K562 treated with DMSO at 1 percent for 24 hours (cell line): ENCODE measurements around the gene CSTA. TPM values are rescaled to one million over a fixed set of nuclear protein-coding genes. Genes with fewer than 3 reads are reported as not detected.

ENCODE experiments used
- total RNA-seq: library from RNA; unstranded; fragments of 300-600 nt; gene quantifications from 2 replicates; pipeline ENCODE4 v1.2.3, GENCODE V29; 2022; ENCODE audit warnings: low read depth; ENCODE audit not compliant: insufficient read depth

Gene CSTA, protein sequence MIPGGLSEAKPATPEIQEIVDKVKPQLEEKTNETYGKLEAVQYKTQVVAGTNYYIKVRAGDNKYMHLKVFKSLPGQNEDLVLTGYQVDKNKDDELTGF
- 10.2 and 10.9 TPM in 2 replicates for total RNA-seq

DNA sequence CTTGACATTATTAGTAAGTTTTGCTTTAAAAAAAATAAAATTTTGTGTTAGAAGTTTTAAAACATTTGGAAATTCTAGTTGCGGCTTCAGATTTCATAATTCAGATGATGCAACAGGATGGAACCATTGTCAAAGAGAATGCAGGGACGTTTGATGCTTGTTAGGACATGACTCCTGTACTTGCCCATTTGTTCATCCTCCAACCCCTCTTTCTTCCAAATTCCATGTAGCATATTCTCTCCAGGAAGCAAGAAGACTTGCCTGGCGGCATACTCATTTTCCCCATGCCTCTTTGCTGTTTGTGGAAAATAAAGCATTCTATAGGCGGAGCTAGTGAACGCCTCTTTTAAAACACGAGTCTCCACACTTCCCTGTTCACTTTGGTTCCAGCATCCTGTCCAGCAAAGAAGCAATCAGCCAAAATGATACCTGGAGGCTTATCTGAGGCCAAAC lies at the start of gene CSTA:
CSTA (plus strand) TSS at position 378 of the 453 bp plus-strand sequence; CDS start at position 423, 45 bp downstream.

DNA sequence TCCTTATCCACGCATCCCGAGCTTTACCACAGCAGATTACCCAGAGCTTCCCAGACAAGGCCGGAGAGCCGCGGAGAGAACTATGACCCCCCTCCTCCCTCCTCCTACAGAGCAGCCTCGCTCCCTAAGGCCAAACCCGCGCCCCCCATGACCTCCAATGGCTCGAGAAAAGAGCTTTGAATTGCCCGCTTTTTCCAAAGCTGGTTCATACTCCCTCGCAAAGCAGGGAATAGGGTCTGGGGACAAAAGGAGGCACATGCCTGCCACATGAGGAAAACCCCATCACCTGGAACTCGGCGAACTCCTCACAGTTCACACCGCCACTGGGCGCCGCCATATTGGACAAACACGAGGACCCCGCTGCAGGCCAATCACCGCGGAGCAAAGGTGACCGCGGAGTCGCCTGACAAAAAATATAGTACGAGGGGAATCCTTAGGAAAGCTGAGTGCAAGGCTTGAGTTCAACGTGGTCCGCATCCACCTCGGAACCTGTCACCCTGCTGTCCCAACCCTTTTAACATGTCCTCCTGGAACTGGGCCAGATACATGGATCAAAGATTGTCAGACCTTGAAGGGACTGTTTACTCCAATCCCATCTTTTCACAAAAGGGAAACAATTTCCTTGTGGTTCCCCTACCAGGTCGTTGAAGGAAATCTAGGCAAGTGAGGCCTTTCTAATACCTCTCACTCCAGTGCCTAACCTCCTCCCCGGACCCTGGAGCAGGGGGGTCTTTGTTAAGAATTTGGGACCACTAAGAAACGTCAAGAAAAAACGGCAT lies 58.0 kb downstream of the CSTA start, which contains the start of gene MIX23:
MIX23 (minus strand) TSS at position 344 of the 779 bp plus-strand sequence; CDS start at position 337, 7 bp downstream.

DNA sequence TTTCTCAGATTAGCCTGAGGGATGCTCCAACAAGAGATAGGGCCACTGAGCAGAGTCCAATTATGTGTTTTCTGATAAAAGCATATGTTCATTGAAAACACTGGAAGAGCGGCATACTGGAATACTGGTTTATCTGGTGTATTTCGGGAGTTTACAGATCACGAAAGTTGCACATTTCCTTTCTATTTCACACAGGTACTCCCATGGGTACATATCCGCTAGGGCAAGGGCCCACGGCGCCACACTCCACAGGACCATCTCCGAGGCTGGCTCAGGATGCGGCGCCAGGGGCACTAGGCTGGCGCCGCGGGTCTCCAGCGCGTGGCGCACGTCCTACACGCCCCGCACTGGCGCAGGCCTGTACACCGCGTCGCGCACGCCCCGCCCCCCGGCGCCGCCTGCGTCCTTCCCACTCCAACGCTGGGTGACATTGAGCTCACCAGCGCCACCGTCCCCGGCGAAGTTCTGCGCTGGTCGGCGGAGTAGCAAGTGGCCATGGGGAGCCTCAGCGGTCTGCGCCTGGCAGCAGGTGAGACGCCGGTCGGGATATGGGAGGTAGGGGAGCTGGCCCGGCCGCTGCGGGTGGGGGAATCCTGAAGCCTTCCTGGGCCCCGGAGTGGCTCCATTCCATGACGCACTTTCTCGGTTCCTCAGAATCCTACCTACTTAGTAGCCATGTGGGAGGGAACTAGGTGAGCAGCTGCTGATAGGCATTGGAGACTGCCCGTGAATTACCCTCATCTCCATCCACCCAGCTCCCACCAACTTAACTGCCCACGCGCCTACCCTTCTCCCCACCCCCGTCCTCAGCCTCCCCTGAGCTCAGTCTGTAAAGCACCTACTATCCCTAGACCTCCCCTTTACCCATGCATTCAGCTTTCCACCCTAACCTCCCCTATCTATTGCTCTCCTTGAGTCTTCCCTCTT lies 59.0 kb downstream of the CSTA start, which contains the start of gene FAM162A:
FAM162A (plus strand) TSS at position 412 of the 927 bp plus-strand sequence; CDS start at position 496, 84 bp downstream.

Other genes starting within 250 kb of the CSTA start
- not detected in 2 replicates for gene CASR, start 141.6 kb upstream of the CSTA start, total RNA-seq
- 17.5 and 19.8 TPM in 2 replicates for gene MIX23, start 58.0 kb downstream of the CSTA start, total RNA-seq
- 9.8 and 12.6 TPM in 2 replicates for gene FAM162A, start 58.9 kb downstream of the CSTA start, total RNA-seq
- gene WDR5B, start 90.8 kb downstream of the CSTA start, total RNA-seq = 2.0 and 2.3 TPM in 2 replicates
- 11.4 and 17.1 TPM in 2 replicates for gene KPNA1, start 189.7 kb downstream of the CSTA start, total RNA-seq
- gene PARP9, start 239.1 kb downstream of the CSTA start, total RNA-seq = 5.4 and 7.0 TPM in 2 replicates
- 6.7 and 7.4 TPM in 2 replicates for gene DTX3L, start 239.1 kb downstream of the CSTA start, total RNA-seq